DMS153 (cell line): ENCODE results near the gene KCNN1.
"Not testable (repeated sequence)": the region's sequence is repeated elsewhere in the genome, so short reads cannot be mapped to it uniquely, and the experiment has no call there.

Experiments
- DNase-seq: peaks from one replicate; lab custom pipeline; 2025; lab: John Stamatoyannopoulos, UW

Gene KCNN1

DNA sequence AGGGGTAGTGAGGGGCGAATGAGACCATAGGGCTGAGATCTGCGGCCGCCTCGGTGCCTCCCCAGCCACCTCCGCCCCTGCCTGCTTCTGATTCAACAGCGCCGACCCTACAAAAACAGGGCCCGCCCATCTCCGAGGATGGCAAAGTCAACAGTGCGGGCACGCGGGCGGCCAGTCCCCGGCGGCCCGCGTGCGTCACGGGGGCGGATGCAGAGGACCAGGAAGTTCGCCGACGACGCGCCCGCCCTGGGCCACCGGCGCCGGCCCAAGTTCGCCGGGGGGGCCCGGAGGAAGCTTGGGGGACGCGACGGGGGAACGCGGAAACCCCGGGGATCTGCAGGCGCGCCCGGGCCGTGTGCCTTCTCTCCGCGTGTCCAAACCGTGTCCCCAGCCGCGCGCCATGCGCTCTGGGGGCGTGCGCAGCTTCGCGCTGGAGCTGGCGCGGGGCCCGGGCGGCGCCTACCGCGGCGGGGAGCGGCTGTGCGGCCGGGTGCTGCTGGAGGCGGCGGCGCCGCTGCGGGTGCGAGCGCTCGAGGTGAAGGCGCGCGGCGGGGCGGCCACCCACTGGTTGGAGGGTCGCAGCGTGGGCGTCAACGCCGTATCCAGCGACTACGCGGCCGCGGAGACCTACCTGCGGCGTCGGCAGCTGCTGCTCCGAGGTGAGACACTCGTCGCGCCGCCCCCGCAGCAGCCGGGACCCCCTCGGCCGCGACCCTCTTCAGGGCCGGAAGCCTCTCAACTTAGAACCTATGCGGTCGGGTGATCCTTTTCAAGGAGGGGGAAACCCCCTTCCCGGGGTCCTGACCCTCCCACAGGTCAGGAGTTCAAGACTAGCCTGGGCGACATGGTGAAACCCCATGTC is 34.2 kb downstream of the KCNN1 start:
- peak; percentile 80 for DNase-seq

DNA sequence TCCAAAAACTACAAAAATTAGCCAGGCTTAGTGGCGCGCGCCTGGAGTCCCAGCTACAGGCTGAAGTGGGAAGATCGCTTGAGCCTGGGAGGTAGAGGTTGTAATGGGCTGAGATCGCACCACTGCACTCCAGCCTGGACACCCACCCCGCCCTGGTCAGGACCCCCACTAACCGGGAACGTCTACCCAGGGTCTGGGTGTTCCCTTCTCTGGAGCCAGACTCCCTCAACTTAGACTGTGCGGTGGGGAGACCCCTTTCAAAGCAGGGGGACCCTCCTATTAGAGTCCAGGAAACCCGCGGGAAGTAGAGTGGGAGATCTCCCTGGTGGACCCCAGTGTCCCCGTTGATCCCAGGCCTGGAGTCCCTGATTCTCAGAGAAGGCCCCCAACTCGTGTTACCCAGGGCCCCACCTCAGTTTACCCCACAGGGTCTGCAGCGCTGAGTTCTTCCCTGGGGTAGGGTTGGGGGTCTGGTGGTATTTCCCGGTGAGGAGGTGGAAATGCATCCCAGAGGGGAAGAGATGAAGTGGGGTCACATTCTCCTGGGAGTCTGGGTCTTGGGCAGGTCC is 35.0 kb downstream of the KCNN1 start:
- DNase-seq: no peak

DNA sequence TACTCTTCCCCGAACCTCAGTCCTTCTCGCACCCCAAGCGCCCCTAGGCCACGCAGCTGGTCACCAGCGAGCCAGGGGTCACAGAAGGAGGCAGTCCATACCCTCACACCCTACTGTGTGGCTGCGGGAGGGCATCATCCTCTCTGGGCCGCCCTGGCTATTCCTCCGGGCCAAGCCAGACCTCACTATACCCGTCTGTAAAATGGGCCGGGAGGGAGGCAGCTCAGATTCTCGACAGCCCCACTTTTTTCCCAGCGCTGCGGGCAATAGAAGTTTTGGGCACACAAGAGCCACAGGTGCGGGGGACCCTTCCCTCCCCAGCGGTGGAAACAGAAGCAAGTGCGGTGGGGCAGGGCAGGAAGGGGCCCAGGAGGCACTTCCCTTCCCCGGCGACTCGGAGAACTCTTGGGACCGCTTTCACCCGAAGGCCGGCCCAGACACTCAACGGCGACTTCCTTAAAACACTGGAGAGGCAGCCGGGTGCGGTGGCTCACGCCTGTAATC is 35.5 kb downstream of the KCNN1 start:
- no peak for DNase-seq

- DNase-seq: not testable (repeated sequence)
Measured at GRCh38 chr19:18005750-18006149, 38.8 kb downstream of the KCNN1 start.

DNA sequence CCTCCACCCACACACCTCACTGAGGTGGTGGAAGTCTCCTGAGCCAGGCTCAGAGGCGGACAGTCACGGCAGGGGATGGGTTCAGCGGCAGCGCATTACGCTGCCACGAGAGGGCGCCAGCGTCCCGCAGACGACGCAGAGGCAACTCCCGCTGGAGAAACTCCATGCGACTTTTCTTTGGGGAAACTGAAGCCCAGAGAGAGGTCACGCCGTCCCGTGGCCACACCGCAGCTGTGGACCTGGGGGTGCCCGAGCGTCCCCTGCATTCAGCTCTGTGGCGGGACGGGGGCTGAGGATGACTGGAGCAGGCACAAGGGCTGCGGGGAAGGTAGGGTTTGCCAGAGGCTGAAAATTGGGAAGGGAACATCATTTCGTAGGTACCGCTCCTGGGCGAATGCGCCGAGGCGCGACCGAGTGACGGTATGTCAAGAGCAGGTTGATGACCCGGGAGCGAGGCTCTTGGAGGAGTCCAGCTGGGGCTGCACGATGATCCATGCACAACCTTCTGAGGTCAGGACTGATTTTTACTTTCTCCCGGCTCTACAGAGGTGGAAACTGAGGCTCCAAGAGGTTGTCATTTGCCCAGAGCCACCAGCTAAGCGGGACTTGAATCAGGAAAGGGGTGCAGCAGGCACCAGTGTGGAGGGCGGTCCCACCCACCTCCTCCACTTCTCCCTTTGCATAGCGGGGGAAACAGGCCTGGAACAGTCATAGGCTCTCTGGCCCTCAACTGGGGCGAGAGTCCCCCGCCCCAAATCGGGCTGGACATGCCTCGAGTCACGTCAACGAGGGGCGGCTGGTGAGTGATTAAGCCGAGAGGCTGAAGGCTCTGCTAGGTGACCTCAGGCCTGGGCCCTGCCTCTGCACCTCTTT is 40.4 kb downstream of the KCNN1 start:
- DNase-seq: peak; percentile 56

- peak; percentile 82 for DNase-seq
Measured at GRCh38 chr19:18007917-18008673, 41.2 kb downstream of the KCNN1 start, which contains the start of gene ARRDC2. TSS of gene ARRDC2 (plus strand) at chr19:18008170. CDS start at chr19:18008311, 141 bp downstream.

DNA sequence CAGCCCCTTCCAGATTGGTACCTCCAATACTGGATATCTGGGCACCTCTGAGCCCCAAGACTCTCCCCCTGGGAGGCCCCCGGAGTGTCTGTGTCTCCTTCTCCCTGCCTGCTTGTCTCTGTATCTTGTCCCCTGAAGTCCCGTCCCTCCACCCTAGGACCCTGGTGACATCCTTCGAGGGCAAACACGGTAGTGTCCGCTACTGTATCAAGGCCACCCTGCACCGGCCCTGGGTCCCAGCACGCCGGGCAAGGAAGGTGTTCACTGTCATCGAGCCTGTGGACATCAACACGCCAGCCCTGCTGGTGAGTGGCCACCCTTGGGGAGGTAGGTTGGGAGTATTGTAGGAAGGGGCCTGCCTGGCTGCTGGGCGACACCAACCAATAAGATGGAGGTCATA is 41.9 kb downstream of the KCNN1 start:
- DNase-seq: no peak

DNA sequence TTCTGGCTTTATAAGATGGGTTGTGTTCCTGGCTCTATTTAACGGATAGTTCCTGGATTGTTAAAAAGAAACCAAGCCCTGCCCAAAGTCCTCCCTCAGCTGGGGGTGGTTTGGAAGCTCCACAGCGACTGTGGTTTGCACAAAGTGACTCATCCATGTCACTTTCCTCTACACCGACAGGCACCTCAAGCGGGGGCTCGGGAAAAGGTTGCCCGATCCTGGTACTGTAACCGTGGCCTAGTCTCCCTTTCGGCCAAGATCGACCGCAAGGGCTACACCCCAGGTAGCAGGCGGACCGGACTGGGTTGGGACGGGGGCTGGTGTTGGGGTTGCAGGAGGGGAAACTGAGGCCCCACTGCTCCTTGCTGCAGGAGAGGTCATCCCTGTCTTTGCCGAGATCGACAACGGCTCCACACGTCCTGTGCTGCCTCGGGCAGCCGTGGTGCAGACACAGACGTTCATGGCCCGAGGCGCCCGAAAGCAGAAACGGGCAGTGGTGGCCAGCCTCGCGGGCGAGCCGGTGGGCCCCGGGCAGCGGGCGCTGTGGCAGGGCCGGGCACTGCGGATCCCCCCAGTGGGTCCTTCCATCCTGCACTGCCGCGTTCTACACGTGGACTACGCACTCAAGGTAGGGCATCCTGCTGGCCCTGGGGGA is 42.6 kb downstream of the KCNN1 start:
- no peak for DNase-seq

DNA sequence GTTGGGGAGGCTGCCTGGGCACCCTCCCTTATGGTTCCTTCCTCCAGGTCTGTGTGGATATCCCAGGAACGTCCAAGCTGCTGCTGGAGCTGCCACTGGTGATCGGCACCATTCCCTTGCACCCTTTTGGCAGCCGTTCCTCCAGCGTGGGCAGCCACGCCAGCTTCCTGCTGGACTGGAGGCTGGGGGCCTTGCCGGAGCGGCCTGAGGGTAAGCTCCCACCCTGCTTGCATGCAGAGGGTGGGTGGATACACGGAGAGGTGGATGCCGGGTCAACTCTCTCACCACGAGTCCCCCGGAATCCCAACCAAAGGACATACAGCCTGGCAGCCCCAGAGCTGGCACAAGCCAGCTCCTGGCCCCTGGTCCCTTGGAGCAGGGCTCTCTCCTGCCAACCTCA is 43.2 kb downstream of the KCNN1 start:
- DNase-seq: no peak

DNA sequence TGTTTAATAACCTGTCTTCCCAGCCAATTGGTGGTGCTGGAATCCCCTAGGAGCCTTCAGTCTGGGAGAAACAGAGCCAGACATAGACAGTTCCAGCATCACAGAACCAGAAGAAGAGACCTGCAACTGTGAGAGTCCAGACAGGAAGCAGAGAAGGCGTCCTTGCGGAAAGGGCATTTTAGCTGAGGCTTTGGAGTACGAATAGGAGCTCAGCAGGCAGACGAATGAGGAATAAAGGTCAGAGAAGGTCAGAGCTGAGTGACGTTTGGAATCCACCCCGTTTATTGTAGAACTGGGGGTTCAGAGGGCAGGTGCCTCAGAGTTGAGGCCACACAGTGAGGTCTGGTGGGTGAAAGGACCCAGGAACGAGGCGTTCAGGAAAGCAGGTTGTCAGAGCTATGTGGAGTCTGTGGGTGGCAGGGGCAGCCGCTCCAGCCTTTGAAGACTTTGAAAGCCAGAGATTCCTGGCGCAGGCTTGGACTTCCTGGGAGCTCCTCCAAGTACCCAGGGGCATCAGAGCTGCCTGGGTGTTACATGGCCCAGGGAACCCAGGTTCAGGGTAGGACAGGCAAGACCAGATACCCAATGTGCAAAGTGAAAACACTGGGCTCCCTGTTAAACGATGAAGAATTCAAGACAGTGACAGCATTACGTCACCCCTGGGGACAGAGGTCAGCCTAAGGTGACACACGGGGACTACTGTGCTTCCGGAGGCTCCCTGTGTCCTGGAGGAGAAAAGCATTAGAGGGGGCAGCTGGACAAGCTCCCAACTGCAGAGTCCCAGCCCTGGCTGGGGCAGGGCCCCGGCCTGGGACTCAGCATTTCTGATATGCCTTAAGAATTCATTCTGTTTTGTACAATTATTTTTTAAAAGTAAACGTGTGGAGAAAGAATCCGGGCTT is 46.6 kb downstream of the KCNN1 start:
- DNase-seq: no peak

- DNase-seq: no peak
Measured at GRCh38 chr19:18014197-18014596, 47.3 kb downstream of the KCNN1 start.

GRCh38 chr19:18016209-18016910 is 49.5 kb downstream of the KCNN1 start:
- DNase-seq: no peak

DNA sequence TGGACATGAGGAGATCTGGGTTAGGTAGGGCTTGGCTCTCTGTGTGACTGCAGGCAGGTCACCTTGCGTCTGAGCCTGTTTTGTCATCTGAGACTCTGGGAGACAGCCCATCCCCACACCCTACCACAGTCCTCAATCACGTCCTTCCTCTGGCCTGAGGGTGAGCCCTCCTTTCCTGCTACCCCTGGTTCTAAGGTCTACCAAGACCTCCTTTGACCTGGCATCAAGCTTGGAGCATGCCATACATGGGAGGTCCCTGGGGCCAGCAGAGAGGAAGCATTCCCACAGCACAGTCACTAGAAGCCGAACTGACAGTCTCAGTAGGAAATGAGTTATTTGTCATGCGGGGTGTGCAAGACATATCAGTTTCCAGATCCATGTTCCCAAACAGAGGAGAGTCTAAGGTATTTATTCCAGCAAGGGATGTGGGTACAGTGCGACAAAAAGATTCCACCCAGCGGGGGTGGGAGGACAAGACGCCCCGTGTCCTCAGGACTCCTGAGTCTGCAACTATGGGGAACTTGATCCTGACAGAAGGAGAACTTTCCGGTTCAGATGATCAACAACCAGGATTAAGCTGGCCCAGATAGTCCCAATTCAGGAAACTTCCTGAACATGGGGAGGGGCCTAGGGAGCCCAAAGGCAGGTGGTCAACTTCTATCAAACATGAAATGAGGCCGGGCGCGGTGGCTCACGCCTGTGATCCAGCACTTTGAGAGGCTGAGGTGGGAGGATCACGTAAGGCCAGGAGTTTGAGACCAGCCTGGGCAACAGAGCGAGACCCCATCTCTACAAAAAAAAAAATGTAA is 50.6 kb downstream of the KCNN1 start:
- no peak for DNase-seq

- no peak for DNase-seq
Measured at GRCh38 chr19:18020212-18021085, 53.5 kb downstream of the KCNN1 start.

GRCh38 chr19:18021121-18021755 is 54.3 kb downstream of the KCNN1 start:
- no peak for DNase-seq

DNA sequence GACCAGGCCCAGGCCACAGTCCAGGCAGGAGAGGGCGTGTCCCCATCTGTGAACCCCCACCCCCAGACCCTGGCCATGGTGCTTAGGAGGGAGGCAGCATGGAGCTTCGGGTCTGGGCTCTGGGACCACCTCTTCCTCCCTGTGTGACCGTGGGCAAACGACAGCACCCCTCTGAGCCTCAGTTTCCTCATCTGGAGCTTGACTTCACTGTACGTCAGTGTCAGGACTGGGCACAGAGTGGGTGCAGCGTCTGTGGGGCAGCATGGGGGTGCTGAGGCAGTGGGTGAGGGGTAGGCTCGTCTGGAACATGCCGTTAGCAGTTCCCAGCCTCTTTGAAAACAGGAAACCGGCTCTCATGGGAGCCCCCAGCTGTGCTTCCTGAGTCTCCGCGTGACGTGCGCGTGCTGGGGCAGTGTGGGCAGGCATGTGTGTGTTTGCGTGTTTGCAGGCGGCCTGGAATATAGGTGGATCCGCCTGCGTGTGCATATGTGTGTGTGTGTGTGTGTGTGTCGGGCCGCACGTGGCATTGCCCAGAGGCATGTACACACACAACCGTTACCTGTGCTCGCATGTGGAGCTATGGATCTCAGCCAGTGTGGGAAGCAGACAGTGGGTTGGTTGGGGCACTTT is 56.8 kb downstream of the KCNN1 start:
- peak; percentile 57 for DNase-seq

DNA sequence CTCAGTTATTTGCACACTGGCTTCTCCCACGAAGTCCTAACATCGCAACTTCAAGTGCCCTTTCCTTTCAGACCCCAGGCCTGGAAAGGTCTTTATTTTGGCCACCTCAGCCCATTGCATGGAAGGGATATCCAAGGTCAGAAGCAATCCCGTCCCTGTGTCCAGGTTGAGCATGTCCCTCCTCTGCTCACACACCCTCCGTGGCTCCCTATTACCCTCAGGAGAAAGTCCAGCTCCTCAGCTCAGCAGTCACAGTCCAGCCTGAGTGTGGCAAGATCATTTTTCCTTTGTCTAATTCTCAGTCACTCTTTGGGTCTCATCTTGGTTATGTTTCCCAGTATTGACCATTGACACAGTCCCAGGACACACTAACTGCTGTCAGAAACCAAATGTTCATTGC is 60.2 kb downstream of the KCNN1 start:
- DNase-seq: no peak
